Measurements from ENCODE around the gene STAB1. TPM values are rescaled to one million over a fixed set of nuclear protein-coding genes. Genes with fewer than 3 reads are reported as not detected.

STAB1 gene
- total RNA-seq, 1 experiment from 2014 or later, result under 0.01 TPM

DNA sequence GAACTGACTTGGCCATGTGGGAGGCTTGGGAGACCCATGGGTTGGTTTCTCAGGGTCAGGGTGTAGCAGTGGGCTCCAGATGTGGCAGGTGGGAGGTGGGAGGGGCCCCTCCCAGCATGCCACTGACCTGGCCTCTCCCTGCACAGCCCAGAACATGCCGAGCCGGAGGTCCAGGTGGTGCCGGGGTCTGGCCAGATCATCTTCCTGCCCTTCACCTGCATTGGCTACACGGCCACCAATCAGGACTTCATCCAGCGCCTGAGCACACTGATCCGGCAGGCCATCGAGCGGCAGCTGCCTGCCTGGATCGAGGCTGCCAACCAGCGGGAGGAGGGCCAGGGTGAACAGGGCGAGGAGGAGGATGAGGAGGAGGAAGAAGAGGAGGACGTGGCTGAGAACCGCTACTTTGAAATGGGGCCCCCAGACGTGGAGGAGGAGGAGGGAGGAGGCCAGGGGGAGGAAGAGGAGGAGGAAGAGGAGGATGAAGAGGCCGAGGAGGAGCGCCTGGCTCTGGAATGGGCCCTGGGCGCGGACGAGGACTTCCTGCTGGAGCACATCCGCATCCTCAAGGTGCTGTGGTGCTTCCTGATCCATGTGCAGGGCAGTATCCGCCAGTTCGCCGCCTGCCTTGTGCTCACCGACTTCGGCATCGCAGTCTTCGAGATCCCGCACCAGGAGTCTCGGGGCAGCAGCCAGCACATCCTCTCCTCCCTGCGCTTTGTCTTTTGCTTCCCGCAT is 7.9 kb upstream of the STAB1 start:
- no peak for DNase-seq (ENCODE audit: low read depth)

DNA sequence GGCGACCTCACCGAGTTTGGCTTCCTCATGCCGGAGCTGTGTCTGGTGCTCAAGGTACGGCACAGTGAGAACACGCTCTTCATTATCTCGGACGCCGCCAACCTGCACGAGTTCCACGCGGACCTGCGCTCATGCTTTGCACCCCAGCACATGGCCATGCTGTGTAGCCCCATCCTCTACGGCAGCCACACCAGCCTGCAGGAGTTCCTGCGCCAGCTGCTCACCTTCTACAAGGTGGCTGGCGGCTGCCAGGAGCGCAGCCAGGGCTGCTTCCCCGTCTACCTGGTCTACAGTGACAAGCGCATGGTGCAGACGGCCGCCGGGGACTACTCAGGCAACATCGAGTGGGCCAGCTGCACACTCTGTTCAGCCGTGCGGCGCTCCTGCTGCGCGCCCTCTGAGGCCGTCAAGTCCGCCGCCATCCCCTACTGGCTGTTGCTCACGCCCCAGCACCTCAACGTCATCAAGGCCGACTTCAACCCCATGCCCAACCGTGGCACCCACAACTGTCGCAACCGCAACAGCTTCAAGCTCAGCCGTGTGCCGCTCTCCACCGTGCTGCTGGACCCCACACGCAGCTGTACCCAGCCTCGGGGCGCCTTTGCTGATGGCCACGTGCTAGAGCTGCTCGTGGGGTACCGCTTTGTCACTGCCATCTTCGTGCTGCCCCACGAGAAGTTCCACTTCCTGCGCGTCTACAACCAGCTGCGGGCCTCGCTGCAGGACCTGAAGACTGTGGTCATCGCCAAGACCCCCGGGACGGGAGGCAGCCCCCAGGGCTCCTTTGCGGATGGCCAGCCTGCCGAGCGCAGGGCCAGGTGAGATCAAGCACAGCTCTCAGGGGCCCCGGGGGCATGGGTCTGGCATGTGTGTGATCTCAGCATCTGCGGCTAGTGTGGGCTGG is 7.1 kb upstream of the STAB1 start:
- DNase-seq (ENCODE audit: low read depth), result no peak

DNA sequence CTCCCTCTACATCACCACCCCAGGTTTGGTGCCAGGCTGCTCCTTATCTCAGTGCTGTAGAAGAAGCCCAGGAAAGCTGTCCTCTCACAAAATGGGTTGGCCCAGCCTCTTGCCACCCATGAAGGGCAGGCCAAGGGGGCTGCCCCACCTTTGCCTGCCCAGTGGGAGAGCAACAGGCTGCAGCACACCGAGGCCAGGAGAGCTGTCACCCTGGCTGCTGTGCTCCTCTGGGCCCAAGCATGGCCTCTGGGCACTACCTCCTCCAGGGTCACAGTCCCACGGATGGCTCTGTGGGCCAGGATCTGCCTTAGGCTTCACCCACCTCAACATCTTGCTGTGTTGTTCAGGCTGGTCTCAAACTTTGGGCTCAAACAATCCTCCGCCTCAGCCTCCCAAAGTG is 6.4 kb upstream of the STAB1 start:
- DNase-seq (ENCODE audit: low read depth), result no peak

DNA sequence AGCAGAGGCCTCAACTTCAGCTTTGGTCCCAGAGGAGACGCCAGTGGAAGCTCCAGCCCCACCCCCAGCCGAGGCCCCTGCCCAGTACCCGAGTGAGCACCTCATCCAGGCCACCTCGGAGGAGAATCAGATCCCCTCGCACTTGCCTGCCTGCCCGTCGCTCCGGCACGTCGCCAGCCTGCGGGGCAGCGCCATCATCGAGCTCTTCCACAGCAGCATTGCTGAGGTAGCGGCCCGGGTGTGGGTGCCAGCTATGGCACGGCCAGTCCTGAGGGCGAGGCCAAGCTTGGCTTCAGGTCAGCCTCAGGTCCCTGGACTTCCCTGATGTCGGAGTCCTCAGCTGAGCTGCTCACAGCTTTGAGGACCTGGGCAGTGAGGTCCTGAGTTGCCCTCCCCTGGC is 5.7 kb upstream of the STAB1 start:
- DNase-seq (ENCODE audit: low read depth), result no peak

DNA sequence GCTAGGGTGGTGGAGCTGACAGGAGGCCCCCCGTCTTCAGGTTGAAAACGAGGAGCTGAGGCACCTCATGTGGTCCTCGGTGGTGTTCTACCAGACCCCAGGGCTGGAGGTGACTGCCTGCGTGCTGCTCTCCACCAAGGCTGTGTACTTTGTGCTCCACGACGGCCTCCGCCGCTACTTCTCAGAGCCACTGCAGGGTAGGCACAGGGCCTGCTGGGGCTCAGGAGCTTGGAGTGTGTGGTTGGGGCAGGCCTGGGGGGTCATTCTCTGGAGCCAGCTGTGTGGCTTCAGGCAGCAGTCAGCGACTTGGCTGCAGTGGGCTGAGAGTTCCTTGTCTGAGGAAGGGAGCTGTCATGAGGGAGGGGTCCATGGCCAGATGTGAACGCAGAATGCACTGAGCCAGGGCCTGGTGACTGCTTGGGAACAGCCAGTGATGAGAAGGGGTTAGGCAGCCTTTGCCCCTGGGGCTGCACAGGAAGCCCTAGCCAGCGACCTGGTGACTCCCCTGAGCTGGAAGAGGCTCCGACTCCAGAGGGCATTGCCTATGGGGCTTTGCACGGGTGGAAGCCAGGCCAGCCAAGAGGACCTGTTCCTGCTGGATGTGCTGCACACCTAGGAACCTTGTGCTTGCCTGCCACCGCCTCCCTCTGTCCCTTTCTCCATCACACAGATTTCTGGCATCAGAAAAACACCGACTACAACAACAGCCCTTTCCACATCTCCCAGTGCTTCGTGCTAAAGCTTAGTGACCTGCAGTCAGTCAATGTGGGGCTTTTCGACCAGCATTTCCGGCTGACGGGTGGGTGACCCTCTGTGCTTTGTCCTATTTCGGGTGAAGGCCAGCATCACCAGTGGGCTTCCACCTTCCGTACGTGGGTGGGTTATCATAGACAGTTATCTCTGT is 4.9 kb upstream of the STAB1 start:
- DNase-seq (ENCODE audit: low read depth), result no peak

DNA sequence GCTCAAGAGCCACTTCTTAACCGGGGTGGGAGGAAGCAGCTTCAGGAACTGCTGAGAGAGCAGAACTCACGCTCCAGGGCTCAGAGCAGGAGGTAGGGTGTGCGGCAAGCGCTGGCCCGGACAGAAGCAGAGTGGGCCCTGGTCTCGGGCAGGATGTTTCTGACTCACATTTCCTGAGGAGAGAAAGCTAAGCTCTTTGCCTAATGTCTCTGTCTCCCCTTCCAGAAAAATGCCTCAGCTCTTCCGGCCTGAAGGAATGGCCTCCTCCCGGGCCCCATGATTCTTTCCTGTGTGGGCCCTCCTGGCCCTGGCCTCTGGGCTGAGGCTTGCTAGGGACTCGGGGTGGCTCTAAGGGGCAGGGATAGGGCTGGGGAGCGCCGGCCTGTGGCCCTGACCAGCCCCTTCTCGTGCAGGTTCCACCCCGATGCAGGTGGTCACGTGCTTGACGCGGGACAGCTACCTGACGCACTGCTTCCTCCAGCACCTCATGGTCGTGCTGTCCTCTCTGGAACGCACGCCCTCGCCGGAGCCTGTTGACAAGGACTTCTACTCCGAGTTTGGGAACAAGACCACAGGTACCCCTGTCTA is 4.1 kb upstream of the STAB1 start:
- no peak for DNase-seq (ENCODE audit: low read depth)

DNA sequence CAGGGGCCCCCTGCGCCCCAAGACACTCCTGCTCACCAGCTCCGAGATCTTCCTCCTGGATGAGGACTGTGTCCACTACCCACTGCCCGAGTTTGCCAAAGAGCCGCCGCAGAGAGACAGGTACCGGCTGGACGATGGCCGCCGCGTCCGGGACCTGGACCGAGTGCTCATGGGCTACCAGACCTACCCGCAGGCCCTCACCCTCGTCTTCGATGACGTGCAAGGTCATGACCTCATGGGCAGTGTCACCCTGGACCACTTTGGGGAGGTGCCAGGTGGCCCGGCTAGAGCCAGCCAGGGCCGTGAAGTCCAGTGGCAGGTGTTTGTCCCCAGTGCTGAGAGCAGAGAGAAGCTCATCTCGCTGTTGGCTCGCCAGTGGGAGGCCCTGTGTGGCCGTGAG is 3.1 kb upstream of the STAB1 start:
- DNase-seq (ENCODE audit: low read depth), result no peak

DNA sequence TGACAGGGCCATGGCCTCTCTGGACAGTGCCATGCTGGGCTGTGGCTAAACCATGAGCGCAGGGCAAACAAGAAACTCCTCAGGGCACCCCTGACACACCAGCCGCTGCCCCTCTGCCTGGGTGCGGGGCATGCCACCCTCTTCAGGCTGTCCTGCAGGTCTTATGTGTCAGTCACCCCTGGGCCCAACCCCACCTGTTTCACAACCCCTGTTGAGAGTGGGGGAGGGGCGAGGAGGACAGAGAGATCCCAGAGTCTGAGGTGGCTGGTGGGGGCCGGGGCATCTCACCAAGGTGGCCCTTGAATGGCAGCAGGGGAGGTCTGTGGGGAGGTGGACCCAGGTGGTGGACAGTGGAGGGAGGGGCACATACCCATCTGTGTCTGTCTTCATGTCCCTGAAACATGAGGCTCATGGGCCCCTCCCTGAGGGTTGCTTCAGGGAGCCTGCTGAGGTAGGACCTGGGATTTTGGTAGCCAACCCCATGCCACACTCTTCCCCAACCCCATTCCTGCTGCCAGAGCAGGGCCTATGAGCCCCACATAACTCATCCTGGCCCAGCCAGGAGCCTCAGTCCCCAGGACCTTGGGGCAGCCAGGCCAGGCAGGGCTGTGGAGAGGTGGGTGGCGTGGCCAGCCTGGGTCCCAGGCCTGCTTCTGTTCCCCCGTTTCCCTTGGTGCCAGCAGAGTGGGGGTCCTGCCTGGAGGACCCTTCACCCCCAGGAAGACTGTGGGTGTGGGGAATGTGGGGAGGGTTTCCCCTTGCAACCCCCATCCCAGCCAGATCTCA is 1.7 kb upstream of the STAB1 start:
- no peak for DNase-seq (ENCODE audit: low read depth)

DNA sequence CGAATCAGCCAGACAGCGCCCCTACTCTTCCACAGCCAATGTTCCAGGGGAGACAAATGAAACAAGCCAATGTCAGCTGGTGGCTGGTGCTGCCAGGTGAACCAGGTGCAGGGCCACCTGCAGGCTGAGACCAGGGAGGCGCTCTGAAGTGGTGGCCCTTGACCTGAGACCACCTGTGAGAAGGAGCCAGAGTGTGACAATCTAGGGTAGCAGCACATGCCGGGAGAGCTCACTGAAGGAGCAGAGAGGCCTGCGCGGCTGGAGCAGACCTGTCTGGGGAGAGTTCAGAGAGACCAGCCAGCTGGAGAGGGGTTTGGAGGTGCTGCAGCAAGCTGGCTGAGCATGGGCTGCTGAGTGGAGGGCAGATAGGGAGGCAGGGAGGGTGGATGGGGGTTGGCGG is 693 bp upstream of the STAB1 start:
- DNase-seq (ENCODE audit: low read depth), result no peak

DNA sequence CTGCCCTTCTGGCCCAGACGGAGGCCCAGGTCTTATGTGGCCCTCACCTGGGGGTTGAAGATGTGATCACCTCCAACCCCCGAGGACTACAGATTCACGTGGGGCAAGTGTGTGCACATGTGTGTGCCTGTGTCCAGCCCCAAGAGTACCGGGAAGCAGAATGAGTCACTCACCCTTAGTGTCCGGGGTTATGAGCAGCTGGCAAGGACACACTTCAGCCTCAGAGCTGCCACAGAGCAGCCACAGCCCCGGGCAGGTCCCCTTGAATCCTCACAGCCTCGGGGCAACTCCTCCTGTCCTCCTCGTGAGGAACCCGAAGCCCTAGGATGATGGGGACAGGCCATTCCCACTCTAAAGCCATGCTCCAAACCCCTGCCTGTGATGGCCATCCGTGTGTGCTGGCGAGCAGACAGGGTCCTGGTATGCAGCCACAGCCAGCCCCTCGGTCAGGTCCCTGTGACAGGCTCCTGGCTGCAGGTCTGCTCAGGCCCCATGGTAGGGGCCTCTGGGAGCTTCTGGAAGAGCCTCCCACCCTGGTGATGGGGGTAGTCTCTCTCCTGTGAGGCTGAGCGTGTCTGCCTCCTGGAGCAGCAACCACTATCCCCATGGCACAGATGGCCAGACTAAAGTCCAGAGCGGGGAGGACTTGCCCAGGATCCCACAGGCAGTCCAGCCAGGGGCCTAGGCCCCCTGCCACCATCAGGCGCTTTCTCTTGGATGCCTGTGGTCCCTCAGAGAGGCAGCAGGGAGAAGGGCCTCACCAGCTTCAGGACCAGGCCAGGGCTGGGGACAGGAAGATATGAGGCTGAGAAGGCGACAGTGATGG is 852 bp downstream of the STAB1 start:
- DNase-seq (ENCODE audit: low read depth), result peak; percentile 86

DNA sequence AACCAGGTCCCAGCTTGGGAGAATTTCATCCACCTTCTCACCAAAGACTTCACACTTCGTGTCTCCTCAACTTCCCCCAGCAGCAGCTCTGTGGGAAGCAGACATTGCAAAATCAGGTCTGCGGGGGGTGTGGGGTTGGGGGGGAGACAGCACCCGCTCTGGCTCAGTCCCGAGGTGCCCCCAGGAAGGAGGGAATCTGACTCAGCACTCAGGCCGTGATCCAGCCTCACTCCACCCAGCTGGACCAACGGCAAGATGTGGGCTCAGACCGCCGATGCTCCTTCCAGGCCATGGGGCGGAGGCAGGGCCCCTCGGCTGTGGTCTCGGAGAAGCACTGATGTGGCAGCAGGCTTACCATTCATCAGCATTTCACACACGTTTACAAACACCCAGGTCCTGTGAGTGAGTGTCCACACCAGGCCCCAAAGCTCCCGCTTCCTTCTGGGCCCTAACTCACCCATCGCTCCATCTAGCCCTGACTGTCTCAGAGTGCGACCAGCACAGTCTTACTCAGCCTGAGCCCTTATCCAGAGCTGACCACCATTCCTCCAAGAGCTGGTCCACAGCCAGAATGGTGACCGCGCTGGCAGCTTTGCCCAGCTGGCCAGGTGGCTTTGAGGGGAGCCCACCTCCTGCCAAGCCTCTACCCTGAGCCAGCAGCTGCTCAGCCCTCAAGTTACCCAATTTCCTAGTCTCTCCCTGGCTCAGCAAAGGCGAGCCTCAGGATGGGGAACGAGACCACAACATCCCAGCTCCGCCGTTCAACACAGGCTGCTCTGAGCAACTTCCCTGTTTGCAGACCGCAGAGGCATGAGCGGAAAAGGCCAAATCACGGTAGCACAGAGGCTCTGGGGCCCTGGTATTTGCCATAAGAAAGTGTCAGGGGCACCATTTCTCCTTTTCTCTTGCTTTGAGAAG is 3.3 kb downstream of the STAB1 start:
- DNase-seq (ENCODE audit: low read depth), result peak; percentile 95

DNA sequence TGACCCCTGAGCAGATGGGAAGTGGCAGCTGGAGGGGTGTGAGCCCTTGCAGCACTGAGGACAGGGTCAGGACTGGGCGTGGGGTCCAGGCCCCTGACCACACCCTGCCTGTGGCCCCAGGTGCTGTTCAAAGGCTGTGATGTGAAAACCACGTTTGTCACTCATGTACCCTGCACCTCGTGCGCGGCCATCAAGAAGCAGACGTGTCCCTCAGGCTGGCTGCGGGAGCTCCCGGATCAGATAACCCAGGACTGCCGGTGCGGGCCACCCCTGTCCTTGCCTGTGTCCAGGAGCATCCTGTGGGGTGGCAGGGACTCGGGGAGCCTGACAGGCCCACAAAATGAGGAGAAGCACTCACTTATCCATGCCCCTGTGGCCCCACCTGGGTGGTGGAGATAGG is 5.9 kb downstream of the STAB1 start:
- DNase-seq (ENCODE audit: low read depth), result no peak

DNA sequence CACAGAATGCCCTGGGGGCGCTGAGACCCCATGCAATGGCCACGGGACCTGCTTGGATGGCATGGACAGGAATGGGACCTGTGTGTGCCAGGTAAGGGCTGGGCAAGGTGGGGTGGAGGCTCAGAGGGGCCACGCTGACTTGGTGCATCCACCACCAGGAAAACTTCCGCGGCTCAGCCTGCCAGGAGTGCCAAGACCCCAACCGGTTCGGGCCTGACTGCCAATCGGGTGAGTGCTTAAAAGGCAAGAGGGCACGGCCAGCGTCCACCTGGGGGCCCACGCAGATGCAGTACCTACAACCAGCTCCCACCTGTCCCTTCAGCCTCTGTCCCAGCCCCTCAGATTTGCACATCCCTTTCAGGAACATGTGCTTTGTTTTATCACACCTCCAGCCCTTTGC is 6.9 kb downstream of the STAB1 start:
- DNase-seq (ENCODE audit: low read depth), result no peak

DNA sequence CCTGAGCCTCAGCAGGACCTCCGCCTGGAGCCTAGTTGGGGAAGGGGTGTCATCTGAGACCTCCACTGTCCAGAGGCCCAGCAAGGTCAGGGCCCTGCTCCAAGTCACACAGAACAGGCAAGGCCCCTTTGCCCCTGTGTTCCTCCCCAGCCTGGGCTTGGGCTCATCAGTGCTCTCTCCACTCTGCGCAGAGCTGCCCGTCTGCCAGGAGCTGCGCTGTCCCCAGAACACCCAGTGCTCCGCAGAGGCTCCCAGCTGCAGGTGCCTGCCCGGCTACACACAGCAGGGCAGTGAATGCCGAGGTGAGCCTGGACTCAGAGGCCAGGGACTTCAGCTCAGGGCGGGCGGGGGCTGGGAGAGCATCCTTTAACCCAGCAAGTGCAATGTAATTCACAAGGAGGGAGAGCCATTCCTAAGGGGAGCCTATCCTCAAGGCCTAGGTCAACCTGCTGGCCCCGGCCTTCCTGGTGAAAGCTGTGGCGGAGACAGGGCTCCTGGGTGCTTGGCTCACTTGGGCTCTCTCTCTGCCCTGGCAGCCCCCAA is 7.7 kb downstream of the STAB1 start:
- no peak for DNase-seq (ENCODE audit: low read depth)

DNA sequence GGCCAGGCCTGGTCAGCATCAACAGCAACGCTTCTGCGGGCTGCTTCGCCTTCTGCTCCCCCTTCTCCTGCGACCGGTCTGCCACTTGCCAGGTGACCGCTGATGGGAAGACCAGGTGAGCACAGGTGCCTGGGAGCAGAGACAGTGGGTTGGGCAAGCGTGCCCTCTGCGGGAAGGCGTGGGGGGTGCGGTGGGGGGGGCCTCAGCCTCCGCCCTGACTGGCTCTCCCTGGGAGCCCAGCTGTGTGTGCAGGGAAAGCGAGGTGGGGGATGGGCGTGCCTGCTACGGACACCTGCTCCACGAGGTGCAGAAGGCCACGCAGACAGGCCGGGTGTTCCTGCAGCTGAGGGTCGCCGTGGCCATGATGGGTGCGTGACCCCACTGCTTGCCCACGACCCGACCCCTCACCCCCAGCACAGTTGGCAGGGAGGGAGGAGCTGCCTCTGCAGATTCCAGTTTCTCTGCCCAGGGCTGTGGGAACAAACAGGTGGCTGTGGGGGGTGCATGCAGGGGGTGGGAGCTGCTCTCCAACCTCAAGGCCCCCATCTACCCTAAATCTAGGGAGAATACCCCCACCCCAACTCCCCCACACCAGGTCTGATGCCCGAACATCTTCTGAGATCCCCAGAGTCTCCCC is 8.8 kb downstream of the STAB1 start:
- no peak for DNase-seq (ENCODE audit: low read depth)

DNA sequence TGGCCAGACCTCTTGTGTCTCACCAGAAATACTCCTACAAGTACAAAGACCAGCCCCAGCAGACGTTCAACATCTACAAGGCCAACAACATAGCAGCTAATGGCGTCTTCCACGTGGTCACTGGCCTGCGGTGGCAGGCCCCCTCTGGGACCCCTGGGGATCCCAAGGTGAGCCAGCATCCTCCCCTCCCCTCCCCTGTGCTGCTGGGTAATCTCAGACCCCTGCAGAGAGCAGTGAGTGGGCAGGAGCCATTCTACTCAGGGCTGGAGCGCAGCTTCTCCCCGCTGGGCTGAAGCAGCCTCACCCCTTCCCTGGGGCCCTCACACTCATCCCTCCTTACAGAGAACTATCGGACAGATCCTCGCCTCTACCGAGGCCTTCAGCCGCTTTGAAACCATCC is 9.8 kb downstream of the STAB1 start:
- no peak for DNase-seq (ENCODE audit: low read depth)

DNA sequence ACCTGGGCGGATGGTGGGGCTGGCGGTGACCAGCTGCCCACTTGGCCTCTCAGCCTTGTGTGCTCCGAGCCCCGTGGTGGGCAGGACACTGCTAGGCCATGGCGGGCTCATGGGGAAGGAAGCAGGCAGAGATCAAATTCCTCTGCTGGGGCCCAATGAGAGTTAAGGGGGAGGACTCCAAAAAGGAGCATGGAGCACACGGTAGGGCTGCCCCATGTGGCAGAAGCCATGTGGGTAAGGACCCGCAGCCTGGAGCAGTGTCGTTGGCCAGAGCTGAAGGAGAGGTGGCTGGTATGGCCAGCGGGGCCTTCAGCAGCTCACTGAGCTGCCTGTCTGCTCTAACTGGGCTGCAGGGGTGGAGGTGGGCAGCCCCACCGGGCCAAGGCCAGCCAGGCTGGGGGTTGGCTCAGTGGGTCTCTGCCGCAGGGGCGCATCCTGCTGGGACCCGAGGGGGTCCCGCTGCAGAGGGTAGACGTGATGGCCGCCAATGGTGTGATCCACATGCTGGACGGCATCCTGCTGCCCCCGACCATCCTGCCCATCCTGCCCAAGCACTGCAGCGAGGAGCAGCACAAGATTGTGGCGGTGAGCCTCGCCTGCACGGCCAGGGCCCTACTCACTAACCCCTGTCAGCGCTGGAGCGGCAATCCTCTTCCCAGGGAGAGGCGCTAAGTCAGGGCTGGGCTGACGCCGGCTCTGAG is 11.3 kb downstream of the STAB1 start:
- no peak for DNase-seq (ENCODE audit: low read depth)

DNA sequence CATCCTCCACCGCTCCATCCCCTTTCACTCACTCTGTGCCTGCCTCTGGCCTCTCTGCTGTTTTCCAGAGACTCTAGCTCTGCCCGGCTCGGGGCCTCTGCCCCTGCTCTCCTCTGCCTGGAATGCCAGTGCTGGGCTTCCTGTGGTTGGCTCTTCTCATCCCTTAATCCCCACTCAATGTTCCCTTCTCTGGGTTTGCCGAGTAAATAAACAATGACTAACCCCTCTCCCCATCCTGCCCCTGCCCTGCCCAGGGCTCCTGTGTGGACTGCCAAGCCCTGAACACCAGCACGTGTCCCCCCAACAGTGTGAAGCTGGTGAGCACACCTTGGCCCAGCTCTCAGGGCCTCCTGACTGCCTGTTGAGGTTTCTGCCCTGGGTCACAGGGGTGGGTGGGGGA is 12.2 kb downstream of the STAB1 start:
- DNase-seq (ENCODE audit: low read depth), result peak; percentile 67
